H1 (cell line): Measurements from ENCODE around the gene TUBGCP3.

Experiments used
- CBX8 ChIP-seq: fragments of 300-800, 300-1000 bp; sonication (generic); IDR thresholded peaks from 2 replicates; pipeline ENCODE4 v1.7.1; 2016; ENCODE audit warnings: low read depth, low read length, borderline replicate concordance
- POLR2A ChIP-seq, 2 experiments: IDR thresholded peaks; 1 replicate in 1 of 2; 2 replicates in 1 of 2; pipeline ENCODE4 v1.6.1; 2011; ENCODE audit warnings: low read depth in 2 of 2, low read length in 2 of 2, mild to moderate bottlenecking in 2 of 2; ENCODE audit errors: control extremely low read depth in 1 of 2
- TF ChIP-seq, protein P1 (sequence below), 3 experiments: IDR thresholded peaks; 1 replicate in 2 of 3; 2 replicates in 1 of 3; pipeline versions ENCODE4 v1.5.1 to v1.6.1; 2011; ENCODE audit warnings: low read length in 3 of 3, mild to moderate bottlenecking in 3 of 3, inconsistent platforms in 2 of 3, low read depth in 1 of 3, moderate library complexity in 1 of 3; ENCODE audit not compliant: insufficient read depth in 1 of 3; ENCODE audit errors: control extremely low read depth in 1 of 3

- TF ChIP-seq, protein P1, sequence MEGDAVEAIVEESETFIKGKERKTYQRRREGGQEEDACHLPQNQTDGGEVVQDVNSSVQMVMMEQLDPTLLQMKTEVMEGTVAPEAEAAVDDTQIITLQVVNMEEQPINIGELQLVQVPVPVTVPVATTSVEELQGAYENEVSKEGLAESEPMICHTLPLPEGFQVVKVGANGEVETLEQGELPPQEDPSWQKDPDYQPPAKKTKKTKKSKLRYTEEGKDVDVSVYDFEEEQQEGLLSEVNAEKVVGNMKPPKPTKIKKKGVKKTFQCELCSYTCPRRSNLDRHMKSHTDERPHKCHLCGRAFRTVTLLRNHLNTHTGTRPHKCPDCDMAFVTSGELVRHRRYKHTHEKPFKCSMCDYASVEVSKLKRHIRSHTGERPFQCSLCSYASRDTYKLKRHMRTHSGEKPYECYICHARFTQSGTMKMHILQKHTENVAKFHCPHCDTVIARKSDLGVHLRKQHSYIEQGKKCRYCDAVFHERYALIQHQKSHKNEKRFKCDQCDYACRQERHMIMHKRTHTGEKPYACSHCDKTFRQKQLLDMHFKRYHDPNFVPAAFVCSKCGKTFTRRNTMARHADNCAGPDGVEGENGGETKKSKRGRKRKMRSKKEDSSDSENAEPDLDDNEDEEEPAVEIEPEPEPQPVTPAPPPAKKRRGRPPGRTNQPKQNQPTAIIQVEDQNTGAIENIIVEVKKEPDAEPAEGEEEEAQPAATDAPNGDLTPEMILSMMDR (IDR thresholded peaks at IDR 0.05; ENCODE audit: control extremely low read depth in 1 of 3, insufficient read depth in 1 of 3, low read depth in 1 of 3, low read length in 3 of 3), result no peak
- TF ChIP-seq POLR2A (IDR thresholded peaks at IDR 0.05; ENCODE audit: control extremely low read depth in 1 of 2, low read depth in 2 of 2, low read length in 2 of 2), result no peak
- no peak for TF ChIP-seq CBX8
Observed at GRCh38 chr13:112496166-112496565, 91.8 kb downstream of the TUBGCP3 start.
